Right lobe of liver (tissue), 6 donors: ENCODE data around the gene SLC4A9. TPM values are rescaled to one million over a fixed set of nuclear protein-coding genes. Genes with fewer than 3 reads are reported as not detected.

Experiments
- ATAC-seq, 4 donors: fragments of 200-7000 bp; cut with Tn5 transposase; one replicate each; pipeline ENCODE4 v1.9.1; 2020; ENCODE audit warnings: mild to moderate bottlenecking in 4 of 4, moderate library complexity in 4 of 4
- DNase-seq, 3 donors: peaks; one replicate each; pipeline ENCODE4 v3.0.0-alpha.2; 2020
- H3K27ac ChIP-seq, 3 donors: fragments of 200-600 bp; one replicate each; pipeline ENCODE4 v1.8.0; 2022
- H3K27me3 ChIP-seq, 2 donors: fragments of 200-600 bp; one replicate each; pipeline ENCODE4 v1.8.0; 2022
- H3K36me3 ChIP-seq, 4 donors: fragments of 200-600 bp; sonication (generic) in 1 of 4; one replicate each; pipeline versions ENCODE4 v1.5.1 to v1.8.0; 2017 to 2022; ENCODE audit warnings: control low read depth in 1 of 4
- H3K4me1 ChIP-seq, 4 donors: fragments of 200-600 bp; sonication (generic) in 1 of 4; one replicate each; pipeline versions ENCODE4 v1.5.1 to v1.8.0; 2017 to 2022; ENCODE audit warnings: control low read depth in 1 of 4
- H3K4me3 ChIP-seq, 3 donors: fragments of 200-600 bp; one replicate each; pipeline ENCODE4 v1.8.0; 2022
- H3K9me3 ChIP-seq, 4 donors: fragments of 200-600 bp; sonication (generic) in 1 of 4; one replicate each; pipeline versions ENCODE4 v1.5.1 to v1.8.0; 2017 to 2022; ENCODE audit warnings: control low read depth in 1 of 4
- POLR2A ChIP-seq: fragments of 450-650 bp; IDR thresholded peaks from one replicate; pipeline ENCODE4 v1.6.1; 2017; ENCODE audit warnings: antibody characterized with exemption, mild to moderate bottlenecking
- WGBS: methylation state at CpG from one replicate; pipeline ENCODE4 v1.1.6; 2018; ENCODE audit warnings: low coverage, low lambda C conversion rate; ENCODE audit not compliant: insufficient coverage; ENCODE audit errors: missing lambda C conversion rate; 5-methylcytosine and 5-hydroxymethylcytosine counted together
- intact Hi-C, 2 donors: fragments of 100-400 bp; cut with DNase I; formaldehyde crosslinking; loops; one replicate each; pipeline versions ENCODE4 v1.11.2 to v1.14.1; 2022
- total RNA-seq, 6 experiments: library from RNA; depleted of rRNA in 2 of 6; stranded (reverse); fragments of >200 nt in 2 of 6; fragmentation: NEBNext Ultra II Directional in 3 of 6; extraction: Animal tissue kit (Norgen Biotek cat#: 25700) in 3 of 6; gene quantifications; one replicate each; pipeline versions ENCODE4 v1.1.0 to v1.2.4, GENCODE V29; 2016 to 2023
- TF ChIP-seq, protein P1 (sequence below), 4 donors: fragments of 200-600 bp in 3 of 4; fragments of 450-650 bp in 1 of 4; IDR thresholded peaks; one replicate each; pipeline versions ENCODE4 v1.5.1 to v1.8.0; 2016 to 2022; ENCODE audit warnings: antibody characterized with exemption in 4 of 4, mild to moderate bottlenecking in 2 of 4
- donor health status: DM: no; HTN: yes; CAD: no.
- donor health status: DM: no; HTN: no; CAD: no.
- donor health status: DM: no; HTN: no; CAD: no.
- donor health status: DM: no; HTN: yes; CAD: no.
- donor health status: DM: no; HTN: yes; CAD: no.

The SLC4A9 gene
- total RNA-seq, 6 experiments from 2014 or later, result not detected

DNA sequence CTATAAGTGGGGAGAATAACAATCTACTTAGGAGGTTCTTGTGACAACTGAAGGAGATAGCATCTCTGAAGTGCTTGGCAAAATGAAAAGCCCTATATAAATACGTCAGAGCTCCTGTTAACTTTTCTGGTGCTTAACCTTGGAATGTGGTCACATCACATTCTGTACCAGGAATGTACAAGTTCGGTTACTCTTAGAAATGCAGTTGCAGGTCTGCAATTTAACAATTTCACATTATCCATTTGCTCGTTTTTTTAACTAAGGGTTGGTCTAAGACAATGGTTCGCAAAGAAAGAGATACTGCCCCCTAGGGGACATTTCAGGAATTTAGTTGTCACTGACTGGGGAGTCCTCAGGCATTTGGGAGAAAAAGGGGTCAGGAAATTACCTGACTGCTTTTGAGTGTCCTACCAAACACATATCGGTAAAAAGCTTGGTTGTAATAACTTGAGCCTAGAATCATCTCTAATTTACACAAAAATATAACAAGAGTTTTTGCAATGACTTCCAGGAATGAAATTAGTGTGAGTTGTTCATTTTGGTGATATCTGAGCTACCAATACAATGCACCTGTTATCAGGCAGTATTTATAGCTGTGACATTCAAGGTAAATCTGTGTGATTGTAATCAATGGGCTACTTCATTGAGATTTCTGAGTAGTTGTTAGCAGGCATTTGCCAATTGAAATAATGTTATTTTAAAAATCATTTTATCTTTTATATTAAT is 8.2 kb upstream of the SLC4A9 start:
- Histone ChIP-seq H3K4me1 (peaks cover 0 to 8% (median 3%) of the 10 kb centered on the region in 4 donors), H3K27ac (no peak overlapping the region), H3K36me3 (no peaks in the 10 kb centered on the region), H3K4me3 (no peak overlapping the region), H3K27me3 (no peaks in the 10 kb centered on the region), H3K9me3 (no peaks in the 10 kb centered on the region)
- TF ChIP-seq, protein P1, sequence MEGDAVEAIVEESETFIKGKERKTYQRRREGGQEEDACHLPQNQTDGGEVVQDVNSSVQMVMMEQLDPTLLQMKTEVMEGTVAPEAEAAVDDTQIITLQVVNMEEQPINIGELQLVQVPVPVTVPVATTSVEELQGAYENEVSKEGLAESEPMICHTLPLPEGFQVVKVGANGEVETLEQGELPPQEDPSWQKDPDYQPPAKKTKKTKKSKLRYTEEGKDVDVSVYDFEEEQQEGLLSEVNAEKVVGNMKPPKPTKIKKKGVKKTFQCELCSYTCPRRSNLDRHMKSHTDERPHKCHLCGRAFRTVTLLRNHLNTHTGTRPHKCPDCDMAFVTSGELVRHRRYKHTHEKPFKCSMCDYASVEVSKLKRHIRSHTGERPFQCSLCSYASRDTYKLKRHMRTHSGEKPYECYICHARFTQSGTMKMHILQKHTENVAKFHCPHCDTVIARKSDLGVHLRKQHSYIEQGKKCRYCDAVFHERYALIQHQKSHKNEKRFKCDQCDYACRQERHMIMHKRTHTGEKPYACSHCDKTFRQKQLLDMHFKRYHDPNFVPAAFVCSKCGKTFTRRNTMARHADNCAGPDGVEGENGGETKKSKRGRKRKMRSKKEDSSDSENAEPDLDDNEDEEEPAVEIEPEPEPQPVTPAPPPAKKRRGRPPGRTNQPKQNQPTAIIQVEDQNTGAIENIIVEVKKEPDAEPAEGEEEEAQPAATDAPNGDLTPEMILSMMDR (IDR thresholded peaks at IDR 0.05), result peak; percentile 86 to 91 (median 90)
- no peak for TF ChIP-seq POLR2A
- DNase-seq, result no peak
- WGBS, result 5% methylated on average over 5 of the region's 5 CpGs
- peak; percentile 71 to 83 (median 74) for ATAC-seq
- intact Hi-C loops, result loop anchor here in 1 of 2 donors (5.0 kb wide), 1 partner anchor 104 kb away; no protein-coding TSS in a partner anchor

DNA sequence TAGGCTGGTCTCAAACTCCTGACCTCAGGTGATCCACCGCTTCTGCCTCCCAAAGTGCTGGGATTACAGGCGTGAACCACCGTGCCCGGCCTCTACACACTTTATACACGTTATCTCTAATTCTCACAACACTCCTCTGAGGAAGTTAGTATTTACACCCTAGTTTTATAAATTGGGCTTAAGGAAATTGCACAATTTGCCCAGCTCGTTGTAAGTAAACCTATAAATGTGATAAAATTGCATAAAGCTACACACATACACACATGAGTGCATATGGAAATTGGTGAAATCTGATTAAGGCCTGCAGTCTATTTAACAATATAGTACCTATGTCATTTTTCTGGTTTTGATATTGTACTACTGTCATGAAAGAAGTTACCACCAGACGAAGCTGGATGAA is 4.4 kb upstream of the SLC4A9 start:
- no peak for TF ChIP-seq POLR2A
- TF ChIP-seq, protein P1 (IDR thresholded peaks at IDR 0.05), result no peak
- DNase-seq, result no peak
- no peak for ATAC-seq
- H3K36me3 ChIP-seq, result no peaks in the 10 kb centered on the region
- H3K4me3 ChIP-seq, result no peak overlapping the region
- H3K27ac ChIP-seq, result no peak overlapping the region
- H3K27me3 ChIP-seq, result no peaks in the 10 kb centered on the region
- WGBS, result 77% methylated on average over 7 of the region's 7 CpGs
- H3K9me3 ChIP-seq, result no peaks in the 10 kb centered on the region
- intact Hi-C loops, result loop anchor here in 1 of 2 donors (5.0 kb wide), 1 partner anchor 113 kb away; no protein-coding TSS in a partner anchor
- H3K4me1 ChIP-seq, result no peaks in the 10 kb centered on the region

DNA sequence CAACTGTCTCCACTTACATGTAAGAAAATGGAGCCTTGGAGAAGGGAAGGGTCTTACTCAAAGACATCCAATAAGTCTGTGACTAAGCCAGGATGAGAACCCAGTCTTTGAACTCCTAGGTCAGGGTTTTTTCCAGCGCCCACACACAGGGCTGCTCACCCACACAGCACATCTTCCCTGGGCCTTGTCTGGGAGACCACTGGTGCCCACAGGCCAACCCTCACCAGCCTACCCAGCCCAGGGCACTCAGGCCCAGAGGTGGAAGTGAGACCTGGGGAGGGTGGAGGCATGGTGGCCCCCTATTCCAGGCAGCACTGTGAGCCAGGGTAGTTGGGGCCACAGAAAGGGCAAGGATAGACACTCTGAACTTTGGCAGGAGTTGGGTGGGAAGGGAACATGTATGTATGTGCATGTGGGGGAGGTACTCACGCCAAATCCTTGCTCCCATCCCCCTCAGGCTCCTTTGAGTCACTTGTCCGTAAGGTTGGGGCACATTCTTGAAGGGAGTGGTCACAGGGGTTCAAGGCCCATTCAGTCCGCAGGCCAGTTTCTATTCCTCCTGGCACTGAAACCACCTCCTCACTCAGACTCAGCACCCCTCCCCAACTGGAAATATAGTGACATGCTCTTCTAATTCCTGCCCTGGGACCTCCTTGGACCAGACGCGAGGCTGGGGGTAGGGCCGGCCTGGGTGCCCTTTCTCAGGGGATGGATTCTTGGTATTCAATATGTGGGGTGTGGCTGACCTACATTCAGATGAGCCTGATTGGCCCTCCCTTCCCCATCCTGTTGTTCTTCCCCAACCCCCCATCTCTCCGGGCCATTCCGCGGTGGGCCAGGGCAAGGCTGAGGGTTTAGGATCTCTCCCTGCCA is 2.9 kb upstream of the SLC4A9 start:
- H3K4me3 ChIP-seq, result no peak overlapping the region
- intact Hi-C loops, result loop anchor here in 1 of 2 donors (5.0 kb wide), 1 partner anchor 115 kb away; no protein-coding TSS in a partner anchor
- TF ChIP-seq, protein P1 (IDR thresholded peaks at IDR 0.05), result no peak
- no peaks in the 10 kb centered on the region for H3K27me3 ChIP-seq
- H3K4me1 ChIP-seq, result no peaks in the 10 kb centered on the region
- no peak for DNase-seq
- H3K9me3 ChIP-seq, result no peaks in the 10 kb centered on the region
- WGBS, result 18% methylated on average over 5 of the region's 10 CpGs
- H3K36me3 ChIP-seq, result no peaks in the 10 kb centered on the region
- ATAC-seq, result no peak
- no peak overlapping the region for H3K27ac ChIP-seq

DNA sequence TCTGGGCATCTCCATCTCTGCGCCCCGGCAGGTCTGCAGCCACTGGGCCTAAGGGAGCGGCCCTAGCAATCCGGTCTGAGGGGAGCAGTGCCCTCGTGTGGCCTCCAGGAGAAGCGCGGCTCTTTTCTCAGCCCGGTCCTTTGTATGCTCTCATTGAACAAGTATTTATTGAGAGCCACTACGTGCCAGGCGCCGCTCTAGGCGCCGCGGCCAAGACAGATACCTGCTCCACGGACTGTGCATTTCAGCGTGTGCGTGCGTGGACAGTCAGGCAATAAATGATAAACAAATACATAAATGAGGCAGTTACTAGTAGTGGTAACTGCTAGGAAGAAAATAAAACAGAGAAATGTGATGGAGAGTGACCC is 2.3 kb upstream of the SLC4A9 start:
- no peaks in the 10 kb centered on the region for H3K36me3 ChIP-seq
- H3K4me1 ChIP-seq, result no peaks in the 10 kb centered on the region
- no peaks in the 10 kb centered on the region for H3K9me3 ChIP-seq
- intact Hi-C loops, result loop anchor here in 1 of 2 donors (5.0 kb wide), 1 partner anchor 115 kb away; no protein-coding TSS in a partner anchor
- under 1% methylated on average over 11 of the region's 18 CpGs for WGBS
- no peak overlapping the region for H3K27ac ChIP-seq
- TF ChIP-seq POLR2A, result no peak
- TF ChIP-seq, protein P1 (IDR thresholded peaks at IDR 0.05), result peak; percentile 84 to 90 (median 87)
- no peaks in the 10 kb centered on the region for H3K27me3 ChIP-seq
- peak; percentile 80 to 84 (median 82) for DNase-seq
- H3K4me3 ChIP-seq, result no peak overlapping the region
- peak; percentile 96 to 99 (median 98) for ATAC-seq
